Memory B cell (primary cell): ENCODE measurements around the gene GGCX.
"Not testable (repeated sequence)": the region's sequence is repeated elsewhere in the genome, so short reads cannot be mapped to it uniquely, and the experiment has no call there.

Experiments used
- ATAC-seq: fragments of 150-1000 bp; cut with Tn5 transposase; 2 replicates; pipeline ENCODE4 v1.10.0; 2021; ENCODE audit warnings: low read depth, mild to moderate bottlenecking, moderate library complexity
- DNase-seq, 2 donors: peaks; one replicate each; pipeline ENCODE4 v3.0.0; 2022; ENCODE audit warnings: low spot score in 2 of 2
- H3K27ac Mint-ChIP-seq: one replicate; pipeline ENCODE4 v1.8.0; 2022; ENCODE audit warnings: mild to moderate bottlenecking, moderate library complexity, mixed read lengths
- H3K27me3 Mint-ChIP-seq: one replicate; pipeline ENCODE4 v1.8.0; 2022; ENCODE audit warnings: mixed read lengths
- H3K36me3 Mint-ChIP-seq: one replicate; pipeline ENCODE4 v1.8.0; 2022; ENCODE audit warnings: mild to moderate bottlenecking, mixed read lengths
- H3K4me1 Mint-ChIP-seq: one replicate; pipeline ENCODE4 v1.8.0; 2022; ENCODE audit warnings: mixed read lengths
- H3K4me3 Mint-ChIP-seq: one replicate; pipeline ENCODE4 v1.8.0; 2022; ENCODE audit warnings: mild to moderate bottlenecking, moderate library complexity, mixed read lengths
- H3K9me3 Mint-ChIP-seq: one replicate; pipeline ENCODE4 v1.8.0; 2022; ENCODE audit warnings: mixed read lengths

Gene GGCX

DNA sequence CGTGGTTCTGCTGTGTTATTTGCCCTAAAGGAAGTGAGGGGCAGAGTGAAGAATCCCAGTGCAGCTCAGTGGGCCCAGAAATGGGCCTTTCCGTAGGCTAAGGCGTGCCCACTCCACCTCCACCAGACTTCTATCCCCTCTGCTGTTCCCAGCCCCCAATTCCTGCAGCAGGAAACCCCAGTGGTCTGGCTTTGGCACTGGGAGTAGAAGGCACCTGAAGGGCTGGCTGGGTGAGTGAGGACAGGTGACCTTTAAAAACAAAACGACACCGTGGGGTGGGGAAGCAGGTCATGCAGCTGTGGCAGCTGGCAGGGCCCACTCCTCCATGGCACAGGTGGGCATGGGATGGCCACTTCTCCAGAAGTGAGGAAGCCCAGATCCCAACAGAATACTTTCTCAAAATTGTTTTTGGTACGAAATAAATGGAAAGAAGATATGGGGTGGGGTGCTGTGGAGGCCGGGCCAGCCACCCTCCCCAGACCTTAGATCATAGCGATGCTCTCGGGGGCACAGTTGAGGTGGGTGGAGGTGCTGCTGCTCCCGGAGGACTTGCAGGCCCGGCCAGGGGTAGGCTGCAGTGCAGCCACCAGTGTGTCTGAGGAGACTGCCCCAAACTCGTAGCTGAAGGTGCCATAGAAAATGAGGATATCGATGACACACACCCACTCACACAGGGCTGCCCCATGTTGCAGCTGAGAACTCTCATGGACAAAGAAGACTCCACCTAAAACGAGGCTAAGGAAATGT lies 37.5 kb upstream of the GGCX start:
- peak overlapping the region; percentile 41 for H3K27ac Mint-ChIP-seq
- H3K4me1 Mint-ChIP-seq = peaks cover 29% of the 10 kb centered on the region
- ATAC-seq (no peak), DNase-seq (no peak)
- no peaks in the 10 kb centered on the region for H3K9me3 Mint-ChIP-seq
- H3K36me3 Mint-ChIP-seq = peaks cover 2% of the 10 kb centered on the region
- no peaks in the 10 kb centered on the region for H3K27me3 Mint-ChIP-seq
- H3K4me3 Mint-ChIP-seq = no peak overlapping the region

DNA sequence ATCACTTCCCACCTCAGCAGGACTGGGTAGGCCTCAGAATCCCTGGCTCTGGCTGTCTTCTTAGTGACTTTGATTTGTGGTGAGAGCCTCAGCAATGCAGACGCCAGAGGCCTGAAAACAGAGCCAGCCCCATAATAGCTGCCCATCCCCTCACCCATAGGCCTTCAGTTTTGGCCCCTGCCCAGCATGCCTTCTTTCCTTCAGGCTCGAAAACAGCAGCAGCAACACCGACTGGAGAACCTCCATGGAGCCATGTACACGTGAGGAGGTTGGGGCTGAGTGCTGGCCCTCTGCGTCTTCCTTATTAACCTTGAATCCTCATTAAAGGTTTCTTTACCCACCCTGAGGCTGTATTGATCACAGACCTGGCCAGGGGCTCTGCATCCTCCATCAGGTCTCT lies 35.9 kb upstream of the GGCX start:
- Mint-ChIP-seq H3K4me1 (peaks cover 25% of the 10 kb centered on the region), H3K27ac (peak overlapping the region; percentile 28), H3K27me3 (no peaks in the 10 kb centered on the region), H3K4me3 (peak overlapping the region; percentile 100), H3K36me3 (peaks cover 2% of the 10 kb centered on the region), H3K9me3 (no peaks in the 10 kb centered on the region)
- DNase-seq (no peak), ATAC-seq (no peak)

GRCh38 chr2:85596486-85597143 lies 35.3 kb upstream of the GGCX start:
- peaks cover 20% of the 10 kb centered on the region for H3K4me1 Mint-ChIP-seq
- peak overlapping the region; percentile 100 for H3K27ac Mint-ChIP-seq
- H3K27me3 Mint-ChIP-seq = no peaks in the 10 kb centered on the region
- H3K9me3 Mint-ChIP-seq = no peaks in the 10 kb centered on the region
- no peak for ATAC-seq
- H3K4me3 Mint-ChIP-seq = peak overlapping the region; percentile 100
- DNase-seq = no peak
- peaks cover 2% of the 10 kb centered on the region for H3K36me3 Mint-ChIP-seq

DNA sequence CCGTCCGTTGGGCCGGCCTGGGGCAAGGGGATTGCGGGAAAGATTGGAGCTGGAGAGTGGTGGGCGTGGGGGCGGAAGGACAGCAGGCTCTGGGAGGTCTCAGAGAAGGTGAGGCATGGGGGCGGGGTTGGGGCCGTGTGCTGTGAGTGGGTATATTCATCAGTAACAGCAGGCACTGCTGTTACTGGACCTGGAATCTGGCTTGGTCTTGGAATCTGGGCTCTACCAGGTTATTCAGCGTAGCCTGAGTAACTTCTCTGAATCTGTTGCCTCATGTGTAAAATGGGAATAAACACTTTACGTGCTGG lies 34.7 kb upstream of the GGCX start:
- Mint-ChIP-seq H3K27ac (peak overlapping the region; percentile 100), H3K4me3 (peak overlapping the region; percentile 100), H3K4me1 (peaks cover 19% of the 10 kb centered on the region), H3K9me3 (no peaks in the 10 kb centered on the region), H3K36me3 (peaks cover 2% of the 10 kb centered on the region), H3K27me3 (no peaks in the 10 kb centered on the region)
- DNase-seq (no peak), ATAC-seq (no peak)

DNA sequence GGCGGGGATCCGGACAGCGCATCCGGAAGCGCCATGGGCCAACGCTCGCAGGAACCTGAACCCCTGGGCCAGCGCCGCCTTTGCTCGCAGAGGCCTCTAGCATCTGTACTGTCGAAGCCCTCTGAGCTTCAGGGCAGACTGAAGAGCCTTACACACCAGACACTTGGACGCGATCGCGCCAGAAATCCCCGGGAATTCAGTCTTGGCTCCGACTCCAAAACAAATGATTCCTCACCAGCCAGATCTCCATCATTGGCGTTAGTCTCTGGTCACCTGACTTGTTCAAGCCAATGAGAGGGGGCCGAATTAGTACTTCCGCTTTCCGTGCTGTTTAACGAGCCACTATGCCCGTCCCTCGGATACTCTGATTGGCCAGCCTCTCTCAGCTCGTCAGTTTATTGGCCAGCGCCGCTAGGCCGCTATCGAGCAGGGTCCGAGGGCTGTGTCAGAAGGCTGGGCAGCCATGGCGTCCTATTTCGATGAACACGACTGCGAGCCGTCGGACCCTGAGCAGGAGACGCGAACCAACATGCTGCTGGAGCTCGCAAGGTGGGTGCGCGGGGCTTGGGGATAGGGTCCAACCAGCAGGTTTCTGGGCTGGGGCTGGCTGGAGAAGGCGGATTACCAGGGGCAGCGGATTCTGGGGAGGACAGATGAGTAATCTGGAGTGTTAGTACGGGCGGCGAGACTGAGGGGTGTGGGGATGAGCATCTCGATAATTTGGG lies 34.2 kb upstream of the GGCX start, which contains the start of gene RNF181:
Gene RNF181 (plus strand): TSS at position 445 of the 725 bp plus-strand sequence. CDS start 19 bp downstream, at position 464.
- no peaks in the 10 kb centered on the region for H3K9me3 Mint-ChIP-seq
- H3K36me3 Mint-ChIP-seq = peaks cover 2% of the 10 kb centered on the region
- H3K4me1 Mint-ChIP-seq = peaks cover 19% of the 10 kb centered on the region
- DNase-seq (peak; percentile 72 to 86), ATAC-seq (peak; percentile 99)
- H3K27me3 Mint-ChIP-seq = no peaks in the 10 kb centered on the region
- peak within 1 kb of the TSS; percentile 100 for H3K4me3 Mint-ChIP-seq
- peak within 1 kb of the TSS; percentile 100 for H3K27ac Mint-ChIP-seq

- no peaks in the 10 kb centered on the region for H3K9me3 Mint-ChIP-seq
- DNase-seq (no peak), ATAC-seq (no peak)
- peaks cover 19% of the 10 kb centered on the region for H3K4me1 Mint-ChIP-seq
- H3K4me3 Mint-ChIP-seq = peak overlapping the region; percentile 100
- peak overlapping the region; percentile 100 for H3K27ac Mint-ChIP-seq
- peaks cover 2% of the 10 kb centered on the region for H3K36me3 Mint-ChIP-seq
- H3K27me3 Mint-ChIP-seq = no peaks in the 10 kb centered on the region
Measured at GRCh38 chr2:85594715-85595300, 33.5 kb upstream of the GGCX start.

- no peak for DNase-seq
- Mint-ChIP-seq H3K27me3 (no peaks in the 10 kb centered on the region), H3K4me1 (peaks cover 24% of the 10 kb centered on the region), H3K9me3 (no peaks in the 10 kb centered on the region), H3K4me3 (no peak overlapping the region), H3K36me3 (peaks cover 2% of the 10 kb centered on the region), H3K27ac (no peak overlapping the region)
- ATAC-seq = no peak
Measured at GRCh38 chr2:85593023-85593422, 31.7 kb upstream of the GGCX start.

GRCh38 chr2:85592299-85592698 lies 31.0 kb upstream of the GGCX start:
- not testable (repeated sequence) for H3K4me3 Mint-ChIP-seq, ATAC-seq, H3K27me3 Mint-ChIP-seq, DNase-seq, H3K9me3 Mint-ChIP-seq, H3K36me3 Mint-ChIP-seq, H3K27ac Mint-ChIP-seq
- H3K4me1 Mint-ChIP-seq = peaks cover 28% of the 10 kb centered on the region

DNA sequence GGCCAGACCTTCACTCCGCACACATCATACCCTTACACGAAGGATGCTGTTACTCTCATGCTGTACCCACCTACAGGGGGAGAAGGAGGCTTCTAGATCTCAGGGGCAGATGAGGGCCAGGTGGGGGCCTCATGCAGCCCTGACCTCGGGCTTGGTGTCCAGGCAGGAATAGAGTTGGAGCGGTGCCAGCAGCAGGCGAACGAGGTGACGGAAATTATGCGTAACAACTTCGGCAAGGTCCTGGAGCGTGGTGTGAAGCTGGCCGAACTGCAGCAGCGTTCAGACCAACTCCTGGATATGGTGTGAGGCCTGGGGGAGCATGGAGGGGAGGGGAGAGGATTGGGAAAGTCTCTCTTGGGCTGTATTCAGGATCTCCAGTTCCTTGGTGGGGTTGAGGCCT lies 30.3 kb upstream of the GGCX start:
- Mint-ChIP-seq H3K27me3 (no peaks in the 10 kb centered on the region), H3K27ac (no peak overlapping the region), H3K4me3 (no peak overlapping the region), H3K36me3 (peaks cover 2% of the 10 kb centered on the region), H3K9me3 (no peaks in the 10 kb centered on the region), H3K4me1 (peaks cover 24% of the 10 kb centered on the region)
- no peak for DNase-seq
- no peak for ATAC-seq

- peaks cover 2% of the 10 kb centered on the region for H3K36me3 Mint-ChIP-seq
- peaks cover 23% of the 10 kb centered on the region for H3K4me1 Mint-ChIP-seq
- DNase-seq = no peak
- H3K27me3 Mint-ChIP-seq = no peaks in the 10 kb centered on the region
- ATAC-seq = no peak
- H3K9me3 Mint-ChIP-seq = no peaks in the 10 kb centered on the region
- no peak overlapping the region for H3K27ac Mint-ChIP-seq
- no peak overlapping the region for H3K4me3 Mint-ChIP-seq
Measured at GRCh38 chr2:85590950-85591349, 29.7 kb upstream of the GGCX start.

- Mint-ChIP-seq H3K4me1 (peaks cover 23% of the 10 kb centered on the region), H3K4me3 (no peak overlapping the region), H3K9me3 (no peaks in the 10 kb centered on the region), H3K27ac (no peak overlapping the region), H3K36me3 (no peaks in the 10 kb centered on the region), H3K27me3 (no peaks in the 10 kb centered on the region)
- DNase-seq (no peak), ATAC-seq (no peak)
Measured at GRCh38 chr2:85589982-85590791, 28.9 kb upstream of the GGCX start.

- no peaks in the 10 kb centered on the region for H3K27me3 Mint-ChIP-seq
- no peaks in the 10 kb centered on the region for H3K9me3 Mint-ChIP-seq
- no peaks in the 10 kb centered on the region for H3K36me3 Mint-ChIP-seq
- ATAC-seq = no peak
- H3K27ac Mint-ChIP-seq = no peak overlapping the region
- no peak for DNase-seq
- H3K4me3 Mint-ChIP-seq = no peak overlapping the region
- H3K4me1 Mint-ChIP-seq = peaks cover 22% of the 10 kb centered on the region
Measured at GRCh38 chr2:85589181-85589580, 27.9 kb upstream of the GGCX start.

GRCh38 chr2:85588645-85589044 lies 27.4 kb upstream of the GGCX start:
- Mint-ChIP-seq H3K4me3 (no peak overlapping the region), H3K27me3 (no peaks in the 10 kb centered on the region), H3K27ac (no peak overlapping the region), H3K4me1 (peaks cover 18% of the 10 kb centered on the region), H3K36me3 (no peaks in the 10 kb centered on the region), H3K9me3 (no peaks in the 10 kb centered on the region)
- ATAC-seq (no peak), DNase-seq (no peak)
